ENCODE measurements around the gene NCBP2L. TPM values are rescaled to one million over a fixed set of nuclear protein-coding genes. Genes with fewer than 3 reads are reported as not detected.

The NCBP2L gene
- total and polyA plus RNA-seq, 2 of the 8 experiments (the other 6 are each of a cell fraction or from before 2014, with no cell fraction given) = not detected

DNA sequence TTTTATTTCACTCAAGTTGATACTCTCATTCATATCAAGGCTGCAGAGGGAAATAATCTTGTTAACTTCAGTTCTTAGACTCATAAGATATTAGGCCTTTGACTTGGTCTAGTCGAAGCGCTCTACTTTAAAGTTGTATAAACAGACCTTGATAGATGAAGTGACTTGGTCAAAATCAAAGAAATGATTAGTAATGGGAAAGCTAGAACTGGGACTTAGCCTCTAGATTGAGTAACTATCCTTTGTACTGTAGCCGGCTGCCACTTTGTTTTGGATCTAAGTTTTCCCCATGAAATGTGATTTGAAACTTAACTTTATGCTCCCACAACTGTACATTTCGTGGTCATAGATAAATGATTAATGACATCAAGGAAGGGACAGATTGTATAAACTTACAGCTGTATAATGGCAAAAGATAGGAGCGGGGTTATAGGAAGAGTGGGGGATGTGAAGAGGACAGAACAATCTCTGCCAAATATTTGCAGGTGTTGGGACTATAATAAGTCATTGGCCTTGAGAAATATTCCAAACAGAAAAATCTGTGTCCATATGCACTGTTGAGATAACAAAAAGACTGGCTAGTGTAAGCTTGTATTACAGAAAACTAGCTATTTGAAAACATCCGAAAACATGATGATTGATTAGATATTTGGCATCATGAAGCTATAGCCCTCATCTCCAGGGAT, 65.3 kb downstream of the NCBP2L start:
- no peaks in the 10 kb centered on the region for H3K23me2 ChIP-seq (ENCODE audit: low read depth, low read length)
- DNase-seq (ENCODE audit: low read depth in 1 of 2, low spot score in 2 of 2) (no peak), FAIRE-seq (no peak)
- no peaks in the 10 kb centered on the region for H3K9me3 ChIP-seq (ENCODE audit: insufficient read depth in 2 of 2, low read depth in 1 of 2, low read length in 1 of 2)
- H3K14ac ChIP-seq (ENCODE audit: insufficient read length) = no peak overlapping the region
- POLR2A ChIA-PET (ENCODE audit: partially characterized antibody) = no interaction called here
- no peak overlapping the region for H3K23ac ChIP-seq (ENCODE audit: insufficient read length)
- no peak overlapping the region for H2BK120ac ChIP-seq (replicated peaks; ENCODE audit: low read depth, low read length)
- H3K4me1 ChIP-seq (replicated peaks in 1 of 4; ENCODE audit: control insufficient read depth in 3 of 4, insufficient read depth in 4 of 4, low read length in 3 of 4) = no peaks in the 10 kb centered on the region
- 85% methylated on average over 6 of the region's 6 CpGs; no CpG with 5 or more reads in 1 of the 2 experiments for WGBS, 2 experiments (ENCODE audit: extremely low coverage in 1 of 2, insufficient coverage in 1 of 2, insufficient read length in 1 of 2, insufficient replicate concordance in 2 of 2, low coverage in 1 of 2, low lambda C conversion rate in 2 of 2, missing lambda C conversion rate in 1 of 2)
- no peak overlapping the region for H2BK5ac ChIP-seq (ENCODE audit: low read depth, low read length)
- no peaks in the 10 kb centered on the region for H3K79me2 ChIP-seq (ENCODE audit: control insufficient read depth in 1 of 2, insufficient read depth in 2 of 2, low read length in 2 of 2)
- CTCF ChIA-PET (ENCODE audit: partially characterized antibody) = interaction anchor here (0.6 kb wide), 1 partner anchor 810 kb away, joined by 3 read pairs; no protein-coding TSS in a partner anchor
- H3K27me3 ChIP-seq (replicated peaks in 1 of 4; ENCODE audit: control insufficient read depth in 3 of 4, extremely low read depth in 1 of 4, insufficient read depth in 3 of 4, low read length in 3 of 4) = no peaks in the 10 kb centered on the region
- no peaks in the 10 kb centered on the region for H4K20me1 ChIP-seq (replicated peaks in 1 of 2; ENCODE audit: control insufficient read depth in 1 of 2, insufficient read depth in 2 of 2, low read length in 2 of 2)
- H2BK20ac ChIP-seq (ENCODE audit: low read length) = no peak overlapping the region
- H4K8ac ChIP-seq (ENCODE audit: extremely low read depth, insufficient read depth, low read length) = no peak overlapping the region
- no peak overlapping the region for H3K4ac ChIP-seq (replicated peaks; ENCODE audit: insufficient read length, low read depth, low read length)
- H3K4me3 ChIP-seq (ENCODE audit: extremely low read depth in 1 of 4, insufficient read depth in 2 of 4, low read depth in 3 of 4, low read length in 4 of 4) = no peak overlapping the region
- H3K56ac ChIP-seq (replicated peaks; ENCODE audit: insufficient read length, low read depth, low read length) = no peak overlapping the region
- no peak overlapping the region for H3K18ac ChIP-seq (ENCODE audit: extremely low read depth, low read length)
- no peak overlapping the region for H3K27ac ChIP-seq (ENCODE audit: low read depth, low read length)
- no peak overlapping the region for H3K9ac ChIP-seq (replicated peaks in 1 of 4; ENCODE audit: extremely low read depth in 1 of 4, low read depth in 3 of 4, low read length in 3 of 4)
- H3K4me2 ChIP-seq (ENCODE audit: insufficient read depth in 1 of 2, low read depth in 2 of 2, low read length in 2 of 2) = no peak overlapping the region
- H2BK15ac ChIP-seq (ENCODE audit: low read length) = no peak overlapping the region
- no peak overlapping the region for H4K91ac ChIP-seq (replicated peaks; ENCODE audit: insufficient read length, low read length)
- no peaks in the 10 kb centered on the region for H3K36me3 ChIP-seq (ENCODE audit: control insufficient read depth in 2 of 4, insufficient read depth in 4 of 4, low read length in 3 of 4)
- H3K79me1 ChIP-seq (ENCODE audit: low read depth, low read length) = no peaks in the 10 kb centered on the region
- no peak overlapping the region for H2BK12ac ChIP-seq (ENCODE audit: low read depth, low read length)
- no peak overlapping the region for H4K5ac ChIP-seq (ENCODE audit: insufficient read length, low read depth, low read length)
- H2AK5ac ChIP-seq (ENCODE audit: low read depth, low read length) = no peak overlapping the region
- no peak overlapping the region for H2AFZ ChIP-seq (ENCODE audit: low read length)
- TF ChIP-seq NRF1 (IDR thresholded peaks at IDR 0.05; ENCODE audit: low read depth, low read length) = no peak
- no peak for TF ChIP-seq RXRA (IDR thresholded peaks at IDR 0.05; ENCODE audit: insufficient read depth, low read depth, low read length)
- no peak for TF ChIP-seq KDM1A (IDR thresholded peaks at IDR 0.05; ENCODE audit: borderline replicate concordance, low read length)
- TF ChIP-seq, protein P1, sequence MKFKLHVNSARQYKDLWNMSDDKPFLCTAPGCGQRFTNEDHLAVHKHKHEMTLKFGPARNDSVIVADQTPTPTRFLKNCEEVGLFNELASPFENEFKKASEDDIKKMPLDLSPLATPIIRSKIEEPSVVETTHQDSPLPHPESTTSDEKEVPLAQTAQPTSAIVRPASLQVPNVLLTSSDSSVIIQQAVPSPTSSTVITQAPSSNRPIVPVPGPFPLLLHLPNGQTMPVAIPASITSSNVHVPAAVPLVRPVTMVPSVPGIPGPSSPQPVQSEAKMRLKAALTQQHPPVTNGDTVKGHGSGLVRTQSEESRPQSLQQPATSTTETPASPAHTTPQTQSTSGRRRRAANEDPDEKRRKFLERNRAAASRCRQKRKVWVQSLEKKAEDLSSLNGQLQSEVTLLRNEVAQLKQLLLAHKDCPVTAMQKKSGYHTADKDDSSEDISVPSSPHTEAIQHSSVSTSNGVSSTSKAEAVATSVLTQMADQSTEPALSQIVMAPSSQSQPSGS (IDR thresholded peaks at IDR 0.05; ENCODE audit: low read length) = no peak
- no peak for TF ChIP-seq RAD21 (IDR thresholded peaks at IDR 0.05 in 1 of 2, conservative IDR thresholded peaks at IDR 0.05 in 1 of 2; ENCODE audit: low read depth in 2 of 2, low read length in 2 of 2)
- TF ChIP-seq CHD1 (IDR thresholded peaks at IDR 0.05; ENCODE audit: low read depth, low read length) = no peak
- no peak for TF ChIP-seq CREB1 (IDR thresholded peaks at IDR 0.05)
- no peak for TF ChIP-seq CBX8 (IDR thresholded peaks at IDR 0.05; ENCODE audit: borderline replicate concordance, low read depth, low read length)
- TF ChIP-seq, protein P2, sequence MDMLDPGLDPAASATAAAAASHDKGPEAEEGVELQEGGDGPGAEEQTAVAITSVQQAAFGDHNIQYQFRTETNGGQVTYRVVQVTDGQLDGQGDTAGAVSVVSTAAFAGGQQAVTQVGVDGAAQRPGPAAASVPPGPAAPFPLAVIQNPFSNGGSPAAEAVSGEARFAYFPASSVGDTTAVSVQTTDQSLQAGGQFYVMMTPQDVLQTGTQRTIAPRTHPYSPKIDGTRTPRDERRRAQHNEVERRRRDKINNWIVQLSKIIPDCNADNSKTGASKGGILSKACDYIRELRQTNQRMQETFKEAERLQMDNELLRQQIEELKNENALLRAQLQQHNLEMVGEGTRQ (IDR thresholded peaks at IDR 0.05; ENCODE audit: low read length) = no peak
- no peak for TF ChIP-seq SP2 (IDR thresholded peaks at IDR 0.05; ENCODE audit: low read length)
- no peak for TF ChIP-seq SRF (IDR thresholded peaks at IDR 0.05; ENCODE audit: low read depth, low read length)
